HL-60 (cell line): Measurements from ENCODE around the gene HS6ST2.

ENCODE experiments used
- CTCF ChIP-seq: IDR thresholded peaks from one replicate; pipeline ENCODE4 v1.5.1; 2011; ENCODE audit warnings: low read length, control low read depth, inconsistent platforms; ENCODE audit not compliant: insufficient read depth
- GABPA ChIP-seq: IDR thresholded peaks from 2 replicates; pipeline ENCODE4 v1.6.1; 2012; ENCODE audit warnings: low read depth
- POLR2AphosphoS5 ChIP-seq: IDR thresholded peaks from 2 replicates; pipeline ENCODE4 v1.6.1; 2012; ENCODE audit warnings: low read depth
- REST ChIP-seq: IDR thresholded peaks from 2 replicates; pipeline ENCODE4 v1.6.1; 2012; ENCODE audit warnings: low read depth; ENCODE audit not compliant: insufficient replicate concordance
- SPI1 ChIP-seq: IDR thresholded peaks from 2 replicates; pipeline ENCODE4 v1.6.1; 2012; ENCODE audit warnings: low read depth, mild to moderate bottlenecking, borderline replicate concordance

GRCh38 chrX:132669142-132669541 is 289.3 kb downstream of the HS6ST2 start:
- TF ChIP-seq CTCF = no peak
- no peak for TF ChIP-seq GABPA
- no peak for TF ChIP-seq POLR2AphosphoS5
- TF ChIP-seq SPI1 = no peak
- TF ChIP-seq REST = no peak
